MM.1S (cell line): Measurements from ENCODE around the gene MXRA7.

Experiments used
- EZH2 ChIP-seq: fragments of 300-600 bp; sonication (generic); optimal IDR thresholded peaks from 2 replicates; pipeline ENCODE3; 2017; ENCODE audit warnings: low read depth, mild to moderate bottlenecking, antibody characterized with exemption, low read length, mixed read lengths
- EZH2phosphoT487 ChIP-seq: fragments of 300-600 bp; sonication (generic); IDR thresholded peaks from 2 replicates; pipeline ENCODE4 v1.6.1; 2018; ENCODE audit warnings: antibody characterized with exemption, low read length
- TF ChIP-seq, protein P1 (sequence below): fragments of 300-600 bp; sonication (generic); IDR thresholded peaks from 2 replicates; pipeline ENCODE4 v1.5.1; 2016; ENCODE audit warnings: antibody characterized with exemption, low read length, mixed read lengths

DNA sequence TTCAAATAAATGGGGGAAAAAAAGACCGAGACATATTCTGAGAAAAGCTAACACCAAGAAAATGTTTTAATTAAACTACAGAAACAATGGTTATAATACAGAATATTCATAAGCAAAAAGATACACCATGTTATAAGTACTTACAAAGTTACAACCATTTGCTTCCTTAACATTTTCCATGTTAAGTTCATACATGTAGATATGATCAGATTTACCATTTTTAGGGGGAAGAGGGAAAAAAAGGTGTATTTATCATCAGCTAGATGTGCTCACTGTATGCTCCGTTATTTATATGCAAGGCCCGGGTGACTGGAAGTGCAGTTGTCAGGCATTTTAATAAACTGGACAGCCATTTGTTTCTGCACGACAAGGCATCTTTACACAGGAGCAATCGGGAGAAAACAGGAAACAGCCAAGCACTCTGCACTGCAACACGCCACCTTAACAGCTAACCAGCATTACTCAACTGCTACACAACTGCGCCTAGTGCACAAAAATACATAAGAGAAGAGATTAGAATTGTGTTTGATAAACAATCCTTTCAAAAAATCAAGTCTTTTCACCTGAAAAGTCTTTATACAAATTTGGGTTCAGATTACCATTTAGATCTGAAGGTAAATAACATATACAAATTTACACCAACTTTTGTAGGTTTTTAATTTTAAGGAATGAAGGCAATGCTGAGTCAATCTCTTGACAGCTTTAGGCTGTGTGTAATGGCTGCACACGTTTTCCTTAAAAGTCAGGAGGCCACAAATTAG lies 23.5 kb upstream of the MXRA7 start:
- TF ChIP-seq, protein P1, sequence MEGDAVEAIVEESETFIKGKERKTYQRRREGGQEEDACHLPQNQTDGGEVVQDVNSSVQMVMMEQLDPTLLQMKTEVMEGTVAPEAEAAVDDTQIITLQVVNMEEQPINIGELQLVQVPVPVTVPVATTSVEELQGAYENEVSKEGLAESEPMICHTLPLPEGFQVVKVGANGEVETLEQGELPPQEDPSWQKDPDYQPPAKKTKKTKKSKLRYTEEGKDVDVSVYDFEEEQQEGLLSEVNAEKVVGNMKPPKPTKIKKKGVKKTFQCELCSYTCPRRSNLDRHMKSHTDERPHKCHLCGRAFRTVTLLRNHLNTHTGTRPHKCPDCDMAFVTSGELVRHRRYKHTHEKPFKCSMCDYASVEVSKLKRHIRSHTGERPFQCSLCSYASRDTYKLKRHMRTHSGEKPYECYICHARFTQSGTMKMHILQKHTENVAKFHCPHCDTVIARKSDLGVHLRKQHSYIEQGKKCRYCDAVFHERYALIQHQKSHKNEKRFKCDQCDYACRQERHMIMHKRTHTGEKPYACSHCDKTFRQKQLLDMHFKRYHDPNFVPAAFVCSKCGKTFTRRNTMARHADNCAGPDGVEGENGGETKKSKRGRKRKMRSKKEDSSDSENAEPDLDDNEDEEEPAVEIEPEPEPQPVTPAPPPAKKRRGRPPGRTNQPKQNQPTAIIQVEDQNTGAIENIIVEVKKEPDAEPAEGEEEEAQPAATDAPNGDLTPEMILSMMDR = no peak
- TF ChIP-seq EZH2phosphoT487 = no peak
- no peak for TF ChIP-seq EZH2
